Aorta (tissue), 5 donors: ENCODE results near the gene ZNF175. TPM values are rescaled to one million over a fixed set of nuclear protein-coding genes. Genes with fewer than 3 reads are reported as not detected.

Experiments used
- ATAC-seq: fragments of 200-7000 bp; cut with Tn5 transposase; one replicate; pipeline ENCODE4 v1.9.1; 2022; ENCODE audit warnings: moderate library complexity; ENCODE audit not compliant: low FRiP score
- DNase-seq, 2 donors: peaks; one replicate each; pipeline ENCODE4 v3.0.0-alpha.2; 2020
- H3K27ac ChIP-seq, 2 donors: one replicate each; pipeline ENCODE4 v1.5.1; 2013; ENCODE audit warnings: low read length in 2 of 2, mild to moderate bottlenecking in 2 of 2, moderate library complexity in 2 of 2, control low read depth in 1 of 2, inconsistent platforms in 1 of 2, low read depth in 1 of 2
- H3K27me3 ChIP-seq, 2 donors: one replicate each; pipeline ENCODE4 v1.6.1; 2013; ENCODE audit warnings: control low read depth in 1 of 2, low read length in 1 of 2, mild to moderate bottlenecking in 1 of 2, moderate library complexity in 1 of 2; ENCODE audit not compliant: insufficient read depth in 2 of 2, control insufficient read depth in 1 of 2
- H3K36me3 ChIP-seq, 2 donors: one replicate each; pipeline ENCODE4 v1.6.1; 2013; ENCODE audit warnings: control low read depth in 1 of 2, low read length in 1 of 2, mild to moderate bottlenecking in 1 of 2; ENCODE audit not compliant: insufficient read depth in 2 of 2, control insufficient read depth in 1 of 2
- H3K4me1 ChIP-seq, 2 donors: one replicate each; pipeline ENCODE4 v1.6.1; 2013; ENCODE audit warnings: low read length in 2 of 2, control low read depth in 1 of 2, mild to moderate bottlenecking in 1 of 2, moderate library complexity in 1 of 2; ENCODE audit not compliant: insufficient read depth in 2 of 2, control insufficient read depth in 1 of 2
- H3K4me3 ChIP-seq, 2 donors: one replicate each; pipeline ENCODE4 v1.5.1; 2013; ENCODE audit warnings: low read length in 2 of 2, control low read depth in 1 of 2, mild to moderate bottlenecking in 1 of 2
- H3K9me3 ChIP-seq: one replicate; pipeline ENCODE4 v1.6.1; 2013; ENCODE audit warnings: mild to moderate bottlenecking, low read length; ENCODE audit not compliant: control insufficient read depth
- WGBS, 2 donors: extraction: QIAGEN DNeasy Blood & Tissue Kit; methylation state at CpG; one replicate each; pipeline ENCODE4 v1.1.7; 2013; 5-methylcytosine and 5-hydroxymethylcytosine counted together
- intact Hi-C, 2 donors: fragments of 100-400 bp; cut with DNase I; formaldehyde crosslinking; loops; one replicate each; pipeline versions ENCODE4 v1.14.2 to v1.15.0; 2022
- polyA plus RNA-seq, 2 donors: library from polyadenylated mRNA; stranded (reverse); fragments of 200-250 nt; gene quantifications; one replicate each; pipeline ENCODE4 v1.2.3, GENCODE V29; 2013
- total RNA-seq, 2 donors: library from RNA; stranded (reverse); fragmentation: NEBNext Ultra II Directional; extraction: Animal tissue kit (Norgen Biotek cat#: 25700); gene quantifications; one replicate each; pipeline ENCODE4 v1.2.1, GENCODE V29; 2021
- donor health status: healthy with polysubstance abuse.
- donor health status: Bipolar disorder and iron deficiency.
- donor health status: DM: no; HTN: no; CAD: no.
- donor health status: DM: no; HTN: no; CAD: no.
- donor health status: DM: yes; HTN: yes; CAD: no.

Gene ZNF175
- total and polyA plus RNA-seq, 4 donors, result 1.8 to 16.6 (median 9.1) TPM

DNA sequence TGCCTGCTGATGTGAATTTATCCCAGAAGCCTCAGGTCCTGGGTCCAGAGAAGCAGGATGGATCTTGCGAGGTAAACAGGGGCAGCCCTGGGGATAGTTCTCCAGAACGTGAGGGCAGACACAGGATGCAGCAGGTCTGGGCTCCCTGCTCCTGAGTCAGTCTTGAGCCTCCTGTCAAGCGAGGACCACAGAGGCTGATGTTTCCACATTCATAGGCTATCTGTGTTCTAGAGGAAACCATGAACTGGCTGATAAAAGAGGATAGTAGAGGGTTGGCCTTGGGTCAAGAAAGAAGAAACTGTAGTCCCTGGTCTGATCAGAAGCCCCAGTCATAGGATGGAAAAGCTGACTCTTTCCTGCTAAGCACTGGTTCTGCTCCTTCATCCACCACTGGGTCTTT, 2.2 kb downstream of the ZNF175 start:
- ATAC-seq (no peak), DNase-seq (no peak)
- no peak overlapping the region for H3K27ac ChIP-seq
- intact Hi-C loops, result loop anchor here in 1 of 2 donors (2.0 to 10.0 kb wide), 2 partner anchors 19 to 239 kb away; no protein-coding TSS in a partner anchor
- H3K9me3 ChIP-seq, result no peaks in the 10 kb centered on the region
- peaks cover 2 to 4% of the 10 kb centered on the region in 2 donors for H3K4me1 ChIP-seq
- no peaks in the 10 kb centered on the region for H3K27me3 ChIP-seq
- 94 to 98% methylated on average over 3 of the region's 3 CpGs for WGBS, 2 donors
- H3K36me3 ChIP-seq, result peaks cover 0 to 2% of the 10 kb centered on the region in 2 donors
- no peak overlapping the region for H3K4me3 ChIP-seq

DNA sequence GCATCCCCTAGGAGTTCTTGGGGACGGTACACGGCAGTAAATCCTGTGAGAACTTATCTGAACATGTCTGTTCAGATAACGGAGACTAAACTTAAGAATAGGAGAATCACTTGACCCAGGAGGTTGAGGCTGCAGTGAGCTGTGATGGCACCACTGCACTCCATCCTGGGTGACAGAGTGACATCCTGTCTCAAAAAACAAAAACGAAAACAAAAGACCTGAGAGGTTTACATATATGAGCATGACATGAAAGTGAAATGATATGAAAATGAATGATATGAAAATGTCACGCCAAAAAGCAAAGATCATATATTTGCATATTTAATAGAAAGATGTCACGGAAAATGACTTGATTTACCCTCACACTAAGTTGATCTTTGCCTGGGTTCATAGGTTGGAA, 5.8 kb downstream of the ZNF175 start:
- intact Hi-C loops, result loop anchor here in 1 of 2 donors (10.0 kb wide), 1 partner anchor 242 kb away; no protein-coding TSS in a partner anchor
- Histone ChIP-seq H3K36me3 (peaks cover 6 to 8% of the 10 kb centered on the region in 2 donors), H3K4me3 (no peak overlapping the region), H3K9me3 (no peaks in the 10 kb centered on the region), H3K27me3 (no peaks in the 10 kb centered on the region), H3K4me1 (peaks cover 2 to 4% of the 10 kb centered on the region in 2 donors), H3K27ac (no peak overlapping the region)
- ATAC-seq, result no peak
- DNase-seq, result no peak
- WGBS, 2 donors, result 91 to 95% methylated on average over 6 of the region's 6 CpGs

DNA sequence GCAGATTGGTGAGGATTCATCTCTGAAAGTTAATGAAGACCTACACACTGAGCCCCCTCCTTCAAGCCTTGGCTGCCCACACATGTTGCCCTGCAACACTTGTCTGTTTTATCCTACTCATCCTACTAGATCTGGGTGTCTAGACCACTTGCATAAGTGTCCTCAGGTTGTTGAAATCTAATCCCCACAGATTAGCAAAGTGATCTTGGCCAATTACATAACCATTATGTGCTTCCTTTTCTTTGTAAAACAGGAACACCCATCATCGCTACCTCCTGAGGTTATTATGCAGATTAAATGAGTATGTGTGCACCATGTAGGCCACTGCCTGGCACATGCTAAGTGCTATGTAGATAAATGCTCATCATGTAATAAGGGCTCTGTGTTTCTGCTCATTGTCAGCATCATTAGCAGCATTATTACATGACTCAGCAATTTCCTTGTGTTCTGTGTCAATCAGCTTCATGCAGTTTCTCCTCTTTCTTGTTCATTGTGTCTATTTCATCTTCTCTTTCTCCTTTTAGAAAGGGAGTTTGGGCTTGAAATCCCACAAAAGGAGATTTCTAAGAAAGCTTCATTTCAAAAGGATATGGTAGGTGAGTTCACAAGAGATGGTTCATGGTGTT, 15.1 kb downstream of the ZNF175 start:
- H3K27ac ChIP-seq, result no peak overlapping the region
- peaks cover 8% of the 10 kb centered on the region for H3K9me3 ChIP-seq
- no peaks in the 10 kb centered on the region for H3K4me1 ChIP-seq
- no peaks in the 10 kb centered on the region for H3K27me3 ChIP-seq
- H3K36me3 ChIP-seq, result peaks cover 14 to 23% of the 10 kb centered on the region in 2 donors
- intact Hi-C loops, result no loop called here
- no peak for ATAC-seq
- H3K4me3 ChIP-seq, result no peak overlapping the region
- no peak for DNase-seq
- whole genome bisulfite sequencing, 2 donors, result 98 to 100% methylated on average over 1 of the region's 1 CpG

DNA sequence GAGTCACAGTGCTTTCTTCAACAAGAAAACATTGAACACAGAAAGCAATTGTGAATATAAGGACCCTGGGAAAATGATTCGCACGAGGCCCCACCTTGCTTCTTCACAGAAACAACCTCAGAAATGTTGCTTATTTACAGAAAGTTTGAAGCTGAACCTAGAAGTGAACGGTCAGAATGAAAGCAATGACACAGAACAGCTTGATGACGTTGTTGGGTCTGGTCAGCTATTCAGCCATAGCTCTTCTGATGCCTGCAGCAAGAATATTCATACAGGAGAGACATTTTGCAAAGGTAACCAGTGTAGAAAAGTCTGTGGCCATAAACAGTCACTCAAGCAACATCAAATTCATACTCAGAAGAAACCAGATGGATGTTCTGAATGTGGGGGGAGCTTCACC, 15.7 kb downstream of the ZNF175 start:
- Histone ChIP-seq H3K27ac (no peak overlapping the region), H3K4me1 (no peaks in the 10 kb centered on the region), H3K9me3 (peaks cover 8% of the 10 kb centered on the region), H3K27me3 (no peaks in the 10 kb centered on the region), H3K36me3 (peaks cover 11 to 17% of the 10 kb centered on the region in 2 donors), H3K4me3 (no peak overlapping the region)
- intact Hi-C loops, result no loop called here
- ATAC-seq, result no peak
- no peak for DNase-seq
- 98% methylated on average over 4 of the region's 4 CpGs for WGBS, 2 donors

DNA sequence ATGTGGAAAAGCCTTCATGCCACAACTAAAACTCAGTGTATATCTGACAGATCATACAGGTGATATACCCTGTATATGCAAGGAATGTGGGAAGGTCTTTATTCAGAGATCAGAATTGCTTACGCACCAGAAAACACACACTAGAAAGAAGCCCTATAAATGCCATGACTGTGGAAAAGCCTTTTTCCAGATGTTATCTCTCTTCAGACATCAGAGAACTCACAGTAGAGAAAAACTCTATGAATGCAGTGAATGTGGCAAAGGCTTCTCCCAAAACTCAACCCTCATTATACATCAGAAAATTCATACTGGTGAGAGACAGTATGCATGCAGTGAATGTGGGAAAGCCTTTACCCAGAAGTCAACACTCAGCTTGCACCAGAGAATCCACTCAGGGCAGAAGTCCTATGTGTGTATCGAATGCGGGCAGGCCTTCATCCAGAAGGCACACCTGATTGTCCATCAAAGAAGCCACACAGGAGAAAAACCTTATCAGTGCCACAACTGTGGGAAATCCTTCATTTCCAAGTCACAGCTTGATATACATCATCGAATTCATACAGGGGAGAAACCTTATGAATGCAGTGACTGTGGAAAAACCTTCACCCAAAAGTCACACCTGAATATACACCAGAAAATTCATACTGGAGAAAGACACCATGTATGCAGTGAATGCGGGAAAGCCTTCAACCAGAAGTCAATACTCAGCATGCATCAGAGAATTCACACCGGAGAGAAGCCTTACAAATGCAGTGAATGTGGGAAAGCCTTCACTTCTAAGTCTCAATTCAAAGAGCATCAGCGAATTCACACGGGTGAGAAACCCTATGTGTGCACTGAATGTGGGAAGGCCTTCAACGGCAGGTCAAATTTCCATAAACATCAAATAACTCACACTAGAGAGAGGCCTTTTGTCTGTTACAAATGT, 16.4 kb downstream of the ZNF175 start:
- Histone ChIP-seq H3K27me3 (no peaks in the 10 kb centered on the region), H3K36me3 (peaks cover 11 to 15% of the 10 kb centered on the region in 2 donors), H3K4me3 (no peak overlapping the region), H3K9me3 (peaks cover 8% of the 10 kb centered on the region), H3K4me1 (no peaks in the 10 kb centered on the region), H3K27ac (no peak overlapping the region)
- WGBS, 2 donors, result 98 to 100% methylated on average over 9 of the region's 9 CpGs
- intact Hi-C loops, result no loop called here
- ATAC-seq (no peak), DNase-seq (no peak)

DNA sequence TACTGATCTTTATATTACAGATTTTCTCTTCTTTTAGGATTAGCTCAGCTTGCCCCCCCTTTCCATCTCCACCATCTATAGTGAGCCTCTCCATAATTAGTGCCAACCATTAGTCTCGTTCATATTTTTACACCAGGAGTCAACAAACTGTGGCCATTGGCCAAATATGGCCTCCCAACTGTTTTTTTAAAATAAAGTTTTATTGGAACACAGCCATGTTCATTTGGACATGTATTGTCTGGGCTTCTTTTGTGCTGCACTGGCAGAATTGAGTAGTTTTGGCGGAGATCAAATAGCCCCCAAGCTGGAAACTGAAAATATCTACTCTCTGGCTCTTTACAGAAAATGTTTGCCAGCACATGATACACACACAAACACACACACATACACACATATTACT, 18.4 kb downstream of the ZNF175 start:
- H3K9me3 ChIP-seq, result peaks cover 8% of the 10 kb centered on the region
- peaks cover 11 to 15% of the 10 kb centered on the region in 2 donors for H3K36me3 ChIP-seq
- ATAC-seq, result no peak
- DNase-seq, result no peak
- H3K4me1 ChIP-seq, result peaks cover 0 to under 1% of the 10 kb centered on the region in 2 donors
- H3K27me3 ChIP-seq, result no peaks in the 10 kb centered on the region
- no peak overlapping the region for H3K27ac ChIP-seq
- no peak overlapping the region for H3K4me3 ChIP-seq
- intact Hi-C loops, result no loop called here
- WGBS, 2 donors, result 97 to 98% methylated on average over 2 of the region's 2 CpGs

DNA sequence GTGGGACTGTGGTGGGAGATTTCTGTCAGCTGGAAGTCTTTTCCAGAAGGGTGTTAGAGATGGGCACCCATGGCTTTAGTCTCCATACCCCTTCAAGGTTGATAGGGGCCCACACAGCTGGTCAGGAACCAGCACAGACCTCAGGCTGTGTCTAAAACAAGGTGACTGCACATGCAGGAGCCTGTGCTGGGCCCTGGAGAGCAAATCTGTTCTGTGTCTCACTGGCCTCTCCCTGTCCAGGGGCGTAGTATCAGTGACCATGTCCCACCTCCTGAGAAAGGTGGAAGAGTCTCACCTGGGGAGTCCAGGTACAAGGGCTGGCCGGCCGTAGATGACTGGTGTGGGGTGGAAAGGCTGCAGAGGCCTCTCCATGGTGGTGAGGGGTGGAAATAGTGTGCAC, 19.4 kb downstream of the ZNF175 start:
- DNase-seq, result no peak
- intact Hi-C loops, result loop anchor here in 1 of 2 donors (10.0 kb wide), 1 partner anchor 196 kb away; the partner anchor contains the start of gene C19orf84
- WGBS, 2 donors, result 95 to 98% methylated on average over 3 of the region's 3 CpGs
- Histone ChIP-seq H3K4me1 (peaks cover 0 to 4% of the 10 kb centered on the region in 2 donors), H3K9me3 (peaks cover 8% of the 10 kb centered on the region), H3K27me3 (no peaks in the 10 kb centered on the region), H3K36me3 (peaks cover 11 to 15% of the 10 kb centered on the region in 2 donors), H3K4me3 (no peak overlapping the region), H3K27ac (no peak overlapping the region)
- ATAC-seq, result no peak

DNA sequence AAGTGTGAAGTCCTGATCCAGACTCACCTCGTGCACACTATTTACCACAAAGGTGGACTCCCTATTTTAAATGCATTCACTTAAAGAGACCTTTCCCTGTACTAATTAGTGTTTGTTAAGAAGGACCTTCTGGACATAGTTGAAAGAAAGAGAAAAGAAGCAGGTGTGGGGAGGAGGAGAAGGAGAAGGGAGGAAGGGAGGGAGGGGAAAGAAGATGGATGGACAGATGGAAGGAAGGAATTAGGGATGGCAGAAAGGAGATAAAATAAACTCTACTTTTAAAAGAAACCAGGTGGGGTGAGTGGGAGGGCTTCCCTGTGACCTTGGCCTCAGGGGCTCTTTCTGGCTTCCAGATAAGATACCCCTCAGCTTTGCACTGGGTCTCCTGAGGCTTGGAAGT, 21.4 kb downstream of the ZNF175 start:
- peaks cover under 1% of the 10 kb centered on the region for H3K9me3 ChIP-seq
- H3K27ac ChIP-seq, result no peak overlapping the region
- ATAC-seq, result no peak
- DNase-seq, result no peak
- no peak overlapping the region for H3K4me3 ChIP-seq
- 68 to 78% methylated on average over 1 of the region's 1 CpG for WGBS, 2 donors
- no peaks in the 10 kb centered on the region for H3K36me3 ChIP-seq
- H3K27me3 ChIP-seq, result no peaks in the 10 kb centered on the region
- intact Hi-C loops, result loop anchor here (2.0 to 10.0 kb wide), 2 partner anchors 20 to 198 kb away; partner anchors contain the start of gene C19orf84 (in 1 of the 2)
- H3K4me1 ChIP-seq, result peaks cover 0 to 4% of the 10 kb centered on the region in 2 donors
